SK-N-SH (cell line): ENCODE results near the gene PLEKHA6.

Experiments
- CTCF ChIP-seq: fragments of 200-600 bp; sonication (generic); IDR thresholded peaks from 2 replicates; pipeline ENCODE4 v1.6.1; 2017; ENCODE audit warnings: antibody characterized with exemption, mild to moderate bottlenecking, moderate library complexity
- EP300 ChIP-seq, 2 experiments: IDR thresholded peaks; 2 replicates each; pipeline versions ENCODE4 v1.4.0 to v1.6.1; 2012; ENCODE audit warnings: borderline replicate concordance in 1 of 2, low read depth in 1 of 2, low read length in 1 of 2
- EZH2phosphoT487 ChIP-seq: fragments of 200-600 bp; sonication (generic); IDR thresholded peaks from 2 replicates; pipeline ENCODE4 v1.6.1; 2017; ENCODE audit warnings: low read depth, mixed run types, mild to moderate bottlenecking, antibody characterized with exemption, moderate library complexity, borderline replicate concordance
- GABPA ChIP-seq: IDR thresholded peaks from 2 replicates; pipeline ENCODE4 v1.4.0; 2012; ENCODE audit warnings: low read depth, mild to moderate bottlenecking
- MXI1 ChIP-seq: IDR thresholded peaks from 2 replicates; pipeline ENCODE4 v1.6.1; 2012; ENCODE audit warnings: mild to moderate bottlenecking, low read depth, low read length, improper control_type of control experiment
- NFIC ChIP-seq: IDR thresholded peaks from 2 replicates; pipeline ENCODE4 v1.4.0; 2012; ENCODE audit warnings: borderline replicate concordance
- POLR2AphosphoS5 ChIP-seq: IDR thresholded peaks from 2 replicates; pipeline ENCODE4 v1.6.1; 2012; ENCODE audit warnings: low read depth, low read length
- RAD21 ChIP-seq: IDR thresholded peaks from 2 replicates; pipeline ENCODE4 v1.6.1; 2012; ENCODE audit warnings: mild to moderate bottlenecking, low read length
- RFX5 ChIP-seq: IDR thresholded peaks from 2 replicates; pipeline ENCODE4 v1.6.1; 2012; ENCODE audit warnings: mild to moderate bottlenecking, improper control_type of control experiment, low read length
- USF2 ChIP-seq: fragments of 150-350 bp; IDR thresholded peaks from 2 replicates; pipeline ENCODE4 v1.6.1; 2017; ENCODE audit warnings: antibody characterized with exemption, low read length, low read depth, borderline replicate concordance

DNA sequence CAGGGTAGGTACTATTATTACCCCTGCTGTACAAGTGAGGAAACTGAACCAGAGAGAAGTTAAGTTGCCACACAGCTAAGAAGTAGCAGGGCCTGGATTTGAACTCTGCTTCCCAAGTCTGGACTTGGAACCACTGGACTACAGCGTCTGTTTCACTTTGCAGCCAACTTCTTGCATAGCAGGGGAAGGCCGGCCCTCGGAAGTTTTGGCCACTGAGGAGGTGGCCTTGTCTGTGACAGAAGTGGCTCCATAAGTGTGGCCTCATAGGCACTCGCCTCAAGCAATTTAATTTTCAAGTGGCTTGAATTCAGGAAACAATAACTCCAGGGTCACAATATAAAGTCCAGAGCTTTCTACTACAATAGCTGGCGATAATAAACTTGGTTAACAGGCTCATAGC, 41.4 kb downstream of the PLEKHA6 start:
- TF ChIP-seq EP300 (IDR thresholded peaks at IDR 0.05; ENCODE audit: borderline replicate concordance in 1 of 2, low read depth in 1 of 2, low read length in 1 of 2) (no peak), CTCF (no peak), GABPA (no peak), MXI1 (no peak), RAD21 (no peak), EZH2phosphoT487 (no peak), RFX5 (no peak), NFIC (no peak), USF2 (no peak), POLR2AphosphoS5 (no peak)
